GM23248 (cell line): ENCODE data around the gene IARS2.

Experiments
- EZH2 ChIP-seq: fragments of 200-600 bp; sonication (generic); IDR thresholded peaks from 2 replicates; pipeline ENCODE4 v1.6.1; 2018; ENCODE audit warnings: antibody characterized with exemption, mild to moderate bottlenecking; ENCODE audit not compliant: insufficient read depth, poor library complexity, severe bottlenecking
- EZH2phosphoT487 ChIP-seq: fragments of 200-600 bp; sonication (generic); IDR thresholded peaks from 2 replicates; pipeline ENCODE4 v1.6.1; 2018; ENCODE audit warnings: antibody characterized with exemption, moderate library complexity, mild to moderate bottlenecking, low read depth; ENCODE audit not compliant: insufficient read depth

DNA sequence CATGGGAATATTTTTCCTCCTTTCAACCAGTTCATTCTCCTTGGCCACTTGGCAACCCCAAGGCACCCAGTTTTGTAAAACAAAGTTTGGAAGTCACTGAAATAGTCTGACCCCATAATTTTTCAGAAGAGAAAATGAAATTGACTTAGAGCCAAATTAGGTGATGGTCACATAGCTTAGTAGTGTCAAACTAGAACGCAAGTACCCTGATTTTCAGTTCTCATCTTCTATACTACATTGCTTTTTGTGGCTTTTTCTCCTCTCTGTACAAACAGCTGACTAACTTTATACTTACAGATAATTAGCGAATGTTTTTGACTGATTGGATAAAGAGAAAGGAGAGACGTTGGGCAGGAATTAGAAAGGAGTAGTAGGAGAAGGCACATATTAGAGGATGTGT lies 33.1 kb downstream of the IARS2 start:
- TF ChIP-seq EZH2 (no peak), EZH2phosphoT487 (no peak)
